Vagina (tissue), 2 donors: ENCODE measurements around the gene ZNF438.

Experiments used
- CTCF ChIP-seq, 3 experiments: fragments of 450-650 bp in 2 of 3; fragments of 200-600 bp in 1 of 3; sonication (generic) in 1 of 3; IDR thresholded peaks; one replicate each; pipeline ENCODE4 v1.5.1; 2017 to 2019; ENCODE audit warnings: antibody characterized with exemption in 3 of 3, mild to moderate bottlenecking in 2 of 3, moderate library complexity in 2 of 3
- POLR2A ChIP-seq, 2 donors: fragments of 450-650 bp; IDR thresholded peaks; one replicate each; pipeline ENCODE4 v1.6.1; 2017; ENCODE audit warnings: antibody characterized with exemption in 2 of 2, mild to moderate bottlenecking in 2 of 2, moderate library complexity in 2 of 2

DNA sequence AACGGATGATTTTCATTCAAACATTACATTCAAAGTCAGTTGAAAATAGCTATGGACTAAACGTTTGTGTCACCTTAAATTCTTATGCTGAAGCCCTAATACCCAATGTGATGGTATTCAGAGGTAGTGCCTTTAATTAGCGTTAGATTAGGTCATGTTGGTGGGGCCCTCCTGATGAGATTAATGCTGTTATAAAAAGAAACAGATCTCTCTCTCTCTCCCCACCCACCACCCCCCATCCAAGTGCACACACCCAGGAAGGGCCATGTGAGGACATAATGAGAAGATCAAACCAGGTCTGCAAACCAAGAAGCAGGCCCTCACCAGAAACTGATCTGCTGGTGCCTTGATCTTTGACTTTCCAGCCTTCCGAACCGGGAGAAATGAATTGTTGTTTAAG is 44.2 kb downstream of the ZNF438 start:
- no peak for TF ChIP-seq CTCF (IDR thresholded peaks at IDR 0.05)
- TF ChIP-seq POLR2A (IDR thresholded peaks at IDR 0.05): no peak
